Prostate gland (tissue), 2 donors: Measurements from ENCODE around the gene AGK.

Experiments used
- POLR2A ChIP-seq: fragments of 450-650 bp; IDR thresholded peaks from one replicate; pipeline ENCODE4 v1.6.1; 2016; ENCODE audit warnings: antibody characterized with exemption, mild to moderate bottlenecking
- POLR2AphosphoS5 ChIP-seq: sonication (generic); formaldehyde crosslinking; IDR thresholded peaks from one replicate; pipeline ENCODE4 v1.6.1; 2017; ENCODE audit warnings: antibody characterized with exemption
- TF ChIP-seq, protein P1 (sequence below), 4 experiments: fragments of 200-600 bp in 2 of 4; fragments of 450-650 bp in 2 of 4; sonication (generic) in 2 of 4; IDR thresholded peaks; 1 replicate in 3 of 4; 2 replicates in 1 of 4; pipeline ENCODE4 v1.5.1; 2016 to 2019; ENCODE audit warnings: antibody characterized with exemption in 4 of 4, mild to moderate bottlenecking in 2 of 4, moderate library complexity in 2 of 4

- TF ChIP-seq POLR2A: no peak
- TF ChIP-seq, protein P1, sequence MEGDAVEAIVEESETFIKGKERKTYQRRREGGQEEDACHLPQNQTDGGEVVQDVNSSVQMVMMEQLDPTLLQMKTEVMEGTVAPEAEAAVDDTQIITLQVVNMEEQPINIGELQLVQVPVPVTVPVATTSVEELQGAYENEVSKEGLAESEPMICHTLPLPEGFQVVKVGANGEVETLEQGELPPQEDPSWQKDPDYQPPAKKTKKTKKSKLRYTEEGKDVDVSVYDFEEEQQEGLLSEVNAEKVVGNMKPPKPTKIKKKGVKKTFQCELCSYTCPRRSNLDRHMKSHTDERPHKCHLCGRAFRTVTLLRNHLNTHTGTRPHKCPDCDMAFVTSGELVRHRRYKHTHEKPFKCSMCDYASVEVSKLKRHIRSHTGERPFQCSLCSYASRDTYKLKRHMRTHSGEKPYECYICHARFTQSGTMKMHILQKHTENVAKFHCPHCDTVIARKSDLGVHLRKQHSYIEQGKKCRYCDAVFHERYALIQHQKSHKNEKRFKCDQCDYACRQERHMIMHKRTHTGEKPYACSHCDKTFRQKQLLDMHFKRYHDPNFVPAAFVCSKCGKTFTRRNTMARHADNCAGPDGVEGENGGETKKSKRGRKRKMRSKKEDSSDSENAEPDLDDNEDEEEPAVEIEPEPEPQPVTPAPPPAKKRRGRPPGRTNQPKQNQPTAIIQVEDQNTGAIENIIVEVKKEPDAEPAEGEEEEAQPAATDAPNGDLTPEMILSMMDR (IDR thresholded peaks at IDR 0.05): no peak
- no peak for TF ChIP-seq POLR2AphosphoS5
These were observed 16.2 kb downstream of the AGK start for GRCh38 chr7:141567432-141567831.
